Loucy (cell line): ENCODE data around the gene SPATA17.

Source experiments
- H2AFZ ChIP-seq: fragments of 200-600 bp; sonication (generic); 2 replicates; pipeline ENCODE4 v1.6.0; 2016; ENCODE audit warnings: antibody characterized with exemption, mild to moderate bottlenecking, low read length, moderate library complexity
- H3F3A ChIP-seq: fragments of 200-600 bp; 2 replicates; pipeline ENCODE4 v1.6.0; 2016; ENCODE audit warnings: antibody characterized with exemption, low read depth, mild to moderate bottlenecking
- H3K27me3 ChIP-seq: fragments of 200-600 bp; sonication (generic); 2 replicates; pipeline ENCODE4 v1.6.1; 2014; ENCODE audit warnings: low read length, mild to moderate bottlenecking; ENCODE audit not compliant: insufficient read depth, poor library complexity, severe bottlenecking
- H3K36me3 ChIP-seq: fragments of 200-600 bp; sonication (generic); 2 replicates; pipeline ENCODE4 v1.6.1; 2016; ENCODE audit warnings: low read length; ENCODE audit not compliant: insufficient read depth
- H3K4me1 ChIP-seq: fragments of 200-600 bp; sonication (generic); 2 replicates; pipeline ENCODE4 v1.5.1; 2014; ENCODE audit warnings: low read length, mild to moderate bottlenecking; ENCODE audit not compliant: insufficient read depth, poor library complexity, severe bottlenecking
- H3K4me2 ChIP-seq: fragments of 200-600 bp; sonication (generic); 2 replicates; pipeline ENCODE4 v1.6.0; 2014; ENCODE audit warnings: antibody characterized with exemption, low read length, low read depth, mild to moderate bottlenecking; ENCODE audit not compliant: poor library complexity, severe bottlenecking
- H3K4me3 ChIP-seq: fragments of 200-600 bp; sonication (generic); 2 replicates; pipeline ENCODE4 v1.5.1; 2014; ENCODE audit warnings: low read length, mild to moderate bottlenecking, mixed read lengths; ENCODE audit not compliant: poor library complexity, severe bottlenecking
- H3K79me2 ChIP-seq: fragments of 200-600 bp; sonication (generic); 2 replicates; pipeline ENCODE4 v1.6.1; 2014; ENCODE audit warnings: low read length; ENCODE audit not compliant: insufficient read depth
- H3K9ac ChIP-seq: fragments of 200-600 bp; sonication (generic); 2 replicates; pipeline ENCODE4 v1.6.0; 2014; ENCODE audit warnings: mild to moderate bottlenecking, low read depth, low read length, moderate library complexity; ENCODE audit not compliant: poor library complexity, severe bottlenecking
- H3K9me2 ChIP-seq: fragments of 200-600 bp; sonication (generic); replicated peaks from 2 replicates; pipeline ENCODE4 v1.6.1; 2016; ENCODE audit warnings: low read depth, low read length, mixed read lengths
- H3K9me3 ChIP-seq: fragments of 200-600 bp; sonication (generic); 2 replicates; pipeline ENCODE4 v1.6.1; 2014; ENCODE audit warnings: mild to moderate bottlenecking, antibody characterized with exemption, low read length, low read depth; ENCODE audit not compliant: insufficient read depth
- H4K20me1 ChIP-seq: fragments of 200-600 bp; sonication (generic); 2 replicates; pipeline ENCODE4 v1.6.0; 2014; ENCODE audit warnings: antibody characterized with exemption, low read length, mild to moderate bottlenecking; ENCODE audit not compliant: insufficient read depth, poor library complexity, severe bottlenecking
- EZH2phosphoT487 ChIP-seq: fragments of 200-600 bp; IDR thresholded peaks from 2 replicates; pipeline ENCODE4 v1.6.1; 2018; ENCODE audit warnings: antibody characterized with exemption, mild to moderate bottlenecking, moderate library complexity, borderline replicate concordance
- TF ChIP-seq, protein P1 (sequence below): fragments of 200-600 bp; sonication (generic); conservative IDR thresholded peaks from 2 replicates; pipeline ENCODE4 v1.5.1; 2014; ENCODE audit warnings: mild to moderate bottlenecking, antibody characterized with exemption, low read length

SPATA17 gene

DNA sequence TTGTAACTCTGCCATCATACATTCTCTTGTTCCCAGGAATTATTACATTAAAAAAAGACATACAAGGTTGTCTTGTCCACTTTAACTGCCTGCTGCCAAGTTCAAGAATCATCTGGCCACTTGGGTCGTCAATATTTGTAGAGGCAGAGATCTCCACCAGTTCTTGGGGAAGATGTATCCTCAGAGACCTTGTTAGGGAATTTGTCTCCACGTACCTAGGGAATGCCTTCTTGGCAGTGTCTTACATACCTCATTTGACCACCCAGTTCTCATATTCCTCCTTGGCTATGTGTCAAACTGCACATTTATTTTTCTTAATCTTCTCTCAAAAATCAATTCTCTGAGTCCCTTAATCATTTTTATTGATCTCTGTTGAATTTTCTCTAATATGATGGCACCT, 266.0 kb downstream of the SPATA17 start:
- no peaks in the 10 kb centered on the region for H3K4me1 ChIP-seq
- TF ChIP-seq EZH2phosphoT487 = no peak
- TF ChIP-seq, protein P1, sequence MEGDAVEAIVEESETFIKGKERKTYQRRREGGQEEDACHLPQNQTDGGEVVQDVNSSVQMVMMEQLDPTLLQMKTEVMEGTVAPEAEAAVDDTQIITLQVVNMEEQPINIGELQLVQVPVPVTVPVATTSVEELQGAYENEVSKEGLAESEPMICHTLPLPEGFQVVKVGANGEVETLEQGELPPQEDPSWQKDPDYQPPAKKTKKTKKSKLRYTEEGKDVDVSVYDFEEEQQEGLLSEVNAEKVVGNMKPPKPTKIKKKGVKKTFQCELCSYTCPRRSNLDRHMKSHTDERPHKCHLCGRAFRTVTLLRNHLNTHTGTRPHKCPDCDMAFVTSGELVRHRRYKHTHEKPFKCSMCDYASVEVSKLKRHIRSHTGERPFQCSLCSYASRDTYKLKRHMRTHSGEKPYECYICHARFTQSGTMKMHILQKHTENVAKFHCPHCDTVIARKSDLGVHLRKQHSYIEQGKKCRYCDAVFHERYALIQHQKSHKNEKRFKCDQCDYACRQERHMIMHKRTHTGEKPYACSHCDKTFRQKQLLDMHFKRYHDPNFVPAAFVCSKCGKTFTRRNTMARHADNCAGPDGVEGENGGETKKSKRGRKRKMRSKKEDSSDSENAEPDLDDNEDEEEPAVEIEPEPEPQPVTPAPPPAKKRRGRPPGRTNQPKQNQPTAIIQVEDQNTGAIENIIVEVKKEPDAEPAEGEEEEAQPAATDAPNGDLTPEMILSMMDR = no peak

DNA sequence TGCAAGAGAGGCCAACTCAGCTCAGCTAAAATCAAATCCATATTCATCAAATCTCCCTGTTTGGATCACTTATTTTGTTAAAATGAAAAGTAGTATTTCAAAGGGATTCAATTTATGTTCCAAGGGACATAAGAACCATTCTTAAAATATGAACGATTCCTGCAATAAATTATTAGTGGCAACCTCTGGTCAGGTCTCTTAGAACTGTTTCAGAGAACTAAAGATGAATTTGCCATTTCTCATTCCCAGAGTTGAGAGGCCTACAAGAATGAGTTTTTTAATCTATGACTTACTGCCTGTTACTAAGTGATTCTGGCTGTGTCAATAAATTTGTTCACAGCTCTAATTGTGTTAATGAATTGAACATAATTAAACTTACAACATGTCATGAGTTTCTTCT, 268.5 kb downstream of the SPATA17 start:
- H3K9me3 ChIP-seq = no peaks in the 10 kb centered on the region
- H3K79me2 ChIP-seq = no peaks in the 10 kb centered on the region
- TF ChIP-seq, protein P1 = no peak
- H3F3A ChIP-seq = no peaks in the 10 kb centered on the region
- no peak overlapping the region for H2AFZ ChIP-seq
- no peaks in the 10 kb centered on the region for H3K27me3 ChIP-seq
- H3K36me3 ChIP-seq = no peaks in the 10 kb centered on the region
- no peaks in the 10 kb centered on the region for H3K9me2 ChIP-seq
- no peak overlapping the region for H3K9ac ChIP-seq
- H4K20me1 ChIP-seq = no peaks in the 10 kb centered on the region
- H3K4me2 ChIP-seq = no peak overlapping the region
- no peaks in the 10 kb centered on the region for H3K4me1 ChIP-seq
- no peak overlapping the region for H3K4me3 ChIP-seq

More for the DNA sequence above, 266.0 kb downstream of the SPATA17 start:
- H3K9me2 ChIP-seq = no peaks in the 10 kb centered on the region
- H3K79me2 ChIP-seq = no peaks in the 10 kb centered on the region
- H3K4me3 ChIP-seq = no peak overlapping the region
- no peaks in the 10 kb centered on the region for H3K27me3 ChIP-seq
- H3K4me2 ChIP-seq = no peak overlapping the region
- H4K20me1 ChIP-seq = no peaks in the 10 kb centered on the region
- H3F3A ChIP-seq = no peaks in the 10 kb centered on the region
- no peak overlapping the region for H2AFZ ChIP-seq
- no peaks in the 10 kb centered on the region for H3K9me3 ChIP-seq
- no peak overlapping the region for H3K9ac ChIP-seq
- H3K36me3 ChIP-seq = no peaks in the 10 kb centered on the region

DNA sequence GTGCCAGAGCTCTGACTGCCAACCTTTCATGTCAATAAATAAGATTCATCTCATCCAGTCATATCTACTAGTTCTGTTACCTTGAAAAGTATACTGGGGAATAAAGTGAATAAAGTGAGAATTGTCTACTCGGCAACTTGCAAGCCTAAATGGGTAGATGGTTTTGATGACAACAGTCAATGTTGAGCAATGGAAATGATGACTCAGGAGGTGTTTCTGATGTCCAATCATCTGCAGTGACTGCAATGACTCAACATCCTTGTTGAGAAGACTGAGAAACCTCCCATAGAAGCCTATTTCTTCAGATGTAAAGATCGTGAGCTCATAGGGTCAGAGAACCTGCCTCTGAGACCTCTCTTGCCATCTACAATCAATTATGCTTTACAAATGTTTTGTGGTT, 276.4 kb downstream of the SPATA17 start:
- no peak overlapping the region for H3K9ac ChIP-seq
- no peaks in the 10 kb centered on the region for H3K9me2 ChIP-seq
- H3K36me3 ChIP-seq = no peaks in the 10 kb centered on the region
- H3K4me2 ChIP-seq = no peak overlapping the region
- no peak overlapping the region for H2AFZ ChIP-seq
- H3K79me2 ChIP-seq = no peaks in the 10 kb centered on the region
- no peaks in the 10 kb centered on the region for H3K4me1 ChIP-seq
- H3K9me3 ChIP-seq = no peaks in the 10 kb centered on the region
- no peaks in the 10 kb centered on the region for H3K27me3 ChIP-seq
- H3F3A ChIP-seq = no peaks in the 10 kb centered on the region
- H3K4me3 ChIP-seq = no peak overlapping the region
- TF ChIP-seq, protein P1 = no peak
- TF ChIP-seq EZH2phosphoT487 = no peak
- no peaks in the 10 kb centered on the region for H4K20me1 ChIP-seq
